Measurements from ENCODE around the gene TMEM40. TPM values are rescaled to one million over a fixed set of nuclear protein-coding genes. Genes with fewer than 3 reads are reported as not detected.
"Not testable (repeated sequence)": the region's sequence is repeated elsewhere in the genome, so short reads cannot be mapped to it uniquely, and the experiment has no call there.

The TMEM40 gene
- total RNA-seq, 4 donors from 2014 or later = 0.62 to 1.2 TPM; not detected in 2

GRCh38 chr3:12787346-12787745 is 28.3 kb upstream of the TMEM40 start:
- H3K4me3 ChIP-seq; H3K27me3 ChIP-seq; intact Hi-C loops (cut with DNase I; ENCODE audit: low total_unique reads); H3K36me3 ChIP-seq; H3K9me3 ChIP-seq; in situ Hi-C loops (cut with MboI; ENCODE audit: low sequenced_read_pairs in 4 of 4); H3K27ac ChIP-seq; H3K4me1 ChIP-seq: not testable (repeated sequence)
- TF ChIP-seq, protein P1, sequence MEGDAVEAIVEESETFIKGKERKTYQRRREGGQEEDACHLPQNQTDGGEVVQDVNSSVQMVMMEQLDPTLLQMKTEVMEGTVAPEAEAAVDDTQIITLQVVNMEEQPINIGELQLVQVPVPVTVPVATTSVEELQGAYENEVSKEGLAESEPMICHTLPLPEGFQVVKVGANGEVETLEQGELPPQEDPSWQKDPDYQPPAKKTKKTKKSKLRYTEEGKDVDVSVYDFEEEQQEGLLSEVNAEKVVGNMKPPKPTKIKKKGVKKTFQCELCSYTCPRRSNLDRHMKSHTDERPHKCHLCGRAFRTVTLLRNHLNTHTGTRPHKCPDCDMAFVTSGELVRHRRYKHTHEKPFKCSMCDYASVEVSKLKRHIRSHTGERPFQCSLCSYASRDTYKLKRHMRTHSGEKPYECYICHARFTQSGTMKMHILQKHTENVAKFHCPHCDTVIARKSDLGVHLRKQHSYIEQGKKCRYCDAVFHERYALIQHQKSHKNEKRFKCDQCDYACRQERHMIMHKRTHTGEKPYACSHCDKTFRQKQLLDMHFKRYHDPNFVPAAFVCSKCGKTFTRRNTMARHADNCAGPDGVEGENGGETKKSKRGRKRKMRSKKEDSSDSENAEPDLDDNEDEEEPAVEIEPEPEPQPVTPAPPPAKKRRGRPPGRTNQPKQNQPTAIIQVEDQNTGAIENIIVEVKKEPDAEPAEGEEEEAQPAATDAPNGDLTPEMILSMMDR (IDR thresholded peaks at IDR 0.05 in 4 of 5, conservative IDR thresholded peaks at IDR 0.05 in 1 of 5) = peak in 3 of 5 experiments; percentile 22 to 57 (median 40)
- peak in 1 of 2 donors; percentile 35 for ATAC-seq
- peak; percentile 50 to 66 for DNase-seq

GRCh38 chr3:12785096-12785495 is 26.0 kb upstream of the TMEM40 start:
- Histone ChIP-seq H3K27me3 (no peaks in the 10 kb centered on the region), H3K36me3 (no peaks in the 10 kb centered on the region), H3K27ac (no peak overlapping the region), H3K4me3 (no peak overlapping the region), H3K4me1 (peaks cover 0 to 4% of the 10 kb centered on the region in 2 donors), H3K9me3 (no peaks in the 10 kb centered on the region)
- no peak for ATAC-seq
- intact Hi-C loops (cut with DNase I; ENCODE audit: low total_unique reads) (no loop called here), in situ Hi-C loops (cut with MboI; ENCODE audit: low sequenced_read_pairs in 4 of 4) (no loop called here)
- no peak for DNase-seq
- TF ChIP-seq, protein P1 (IDR thresholded peaks at IDR 0.05 in 4 of 5, conservative IDR thresholded peaks at IDR 0.05 in 1 of 5) = no peak
- TF ChIP-seq POLR2A (IDR thresholded peaks at IDR 0.05) = no peak

GRCh38 chr3:12782172-12782815 is 23.2 kb upstream of the TMEM40 start:
- intact Hi-C loops (cut with DNase I; ENCODE audit: low total_unique reads) = no loop called here
- H3K9me3 ChIP-seq = no peaks in the 10 kb centered on the region
- no peak overlapping the region for H3K27ac ChIP-seq
- DNase-seq (no peak), ATAC-seq (no peak)
- H3K4me3 ChIP-seq = no peak overlapping the region
- no peaks in the 10 kb centered on the region for H3K36me3 ChIP-seq
- TF ChIP-seq POLR2A (IDR thresholded peaks at IDR 0.05) = no peak
- TF ChIP-seq, protein P1 (IDR thresholded peaks at IDR 0.05 in 4 of 5, conservative IDR thresholded peaks at IDR 0.05 in 1 of 5) = no peak
- no peaks in the 10 kb centered on the region for H3K27me3 ChIP-seq
- H3K4me1 ChIP-seq = peaks cover 0 to 5% of the 10 kb centered on the region in 2 donors
- in situ Hi-C loops (cut with MboI; ENCODE audit: low sequenced_read_pairs in 4 of 4) = no loop called here

DNA sequence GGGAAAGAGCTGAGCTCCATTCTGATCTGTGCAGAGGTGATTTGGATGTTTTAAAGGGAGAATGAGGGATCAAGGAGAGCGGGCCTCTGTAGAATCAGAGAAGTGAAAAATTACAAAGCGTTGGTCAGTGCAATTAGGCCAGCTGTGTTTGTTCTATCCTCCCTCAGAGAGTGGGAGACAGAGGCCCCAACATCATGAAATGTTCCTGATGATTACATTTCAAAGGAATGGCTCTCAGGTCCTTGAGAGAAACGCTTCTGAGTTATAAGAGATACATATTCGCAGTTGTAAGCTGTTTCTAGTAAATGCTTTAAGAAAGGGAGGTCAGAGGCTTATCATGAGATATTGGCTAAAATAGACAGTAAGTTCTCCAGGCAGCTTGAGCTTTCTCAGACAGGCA is 21.7 kb upstream of the TMEM40 start:
- DNase-seq (no peak), ATAC-seq (no peak)
- Histone ChIP-seq H3K27me3 (no peaks in the 10 kb centered on the region), H3K4me3 (no peak overlapping the region), H3K9me3 (no peaks in the 10 kb centered on the region), H3K27ac (no peak overlapping the region), H3K4me1 (peaks cover 0 to 9% of the 10 kb centered on the region in 2 donors), H3K36me3 (no peaks in the 10 kb centered on the region)
- no peak for TF ChIP-seq POLR2A (IDR thresholded peaks at IDR 0.05)
- TF ChIP-seq, protein P1 (IDR thresholded peaks at IDR 0.05 in 4 of 5, conservative IDR thresholded peaks at IDR 0.05 in 1 of 5) = no peak
- intact Hi-C loops (cut with DNase I; ENCODE audit: low total_unique reads) (no loop called here), in situ Hi-C loops (cut with MboI; ENCODE audit: low sequenced_read_pairs in 4 of 4) (no loop called here)

DNA sequence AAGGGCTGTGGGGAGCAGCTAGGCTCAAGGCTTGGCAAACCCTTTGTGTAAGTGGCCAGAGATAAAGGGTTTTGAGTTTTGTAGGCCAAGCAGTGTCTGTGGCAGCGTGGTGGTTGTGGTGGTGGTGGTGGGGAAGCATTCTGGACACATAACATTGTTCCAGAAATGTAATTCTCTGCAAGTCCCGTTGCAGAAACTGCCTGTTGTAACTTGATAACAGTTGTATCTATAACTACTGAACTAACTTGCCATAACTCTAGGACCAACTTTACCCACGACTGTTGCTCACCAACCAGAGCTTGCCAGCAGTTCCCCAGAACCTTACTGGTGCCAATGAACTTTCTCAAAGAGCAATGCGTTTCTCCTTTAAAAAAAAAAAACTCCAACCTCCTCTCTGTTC is 18.1 kb upstream of the TMEM40 start:
- ATAC-seq = peak; percentile 33 to 46
- Histone ChIP-seq H3K9me3 (no peaks in the 10 kb centered on the region), H3K27ac (no peak overlapping the region), H3K4me1 (peaks cover 0 to 14% of the 10 kb centered on the region in 2 donors), H3K4me3 (no peak overlapping the region), H3K36me3 (no peaks in the 10 kb centered on the region), H3K27me3 (no peaks in the 10 kb centered on the region)
- DNase-seq = no peak
- intact Hi-C loops (cut with DNase I; ENCODE audit: low total_unique reads) (no loop called here), in situ Hi-C loops (cut with MboI; ENCODE audit: low sequenced_read_pairs in 4 of 4) (no loop called here)
- TF ChIP-seq POLR2A (IDR thresholded peaks at IDR 0.05) = no peak
- TF ChIP-seq, protein P1 (IDR thresholded peaks at IDR 0.05 in 4 of 5, conservative IDR thresholded peaks at IDR 0.05 in 1 of 5) = no peak

DNA sequence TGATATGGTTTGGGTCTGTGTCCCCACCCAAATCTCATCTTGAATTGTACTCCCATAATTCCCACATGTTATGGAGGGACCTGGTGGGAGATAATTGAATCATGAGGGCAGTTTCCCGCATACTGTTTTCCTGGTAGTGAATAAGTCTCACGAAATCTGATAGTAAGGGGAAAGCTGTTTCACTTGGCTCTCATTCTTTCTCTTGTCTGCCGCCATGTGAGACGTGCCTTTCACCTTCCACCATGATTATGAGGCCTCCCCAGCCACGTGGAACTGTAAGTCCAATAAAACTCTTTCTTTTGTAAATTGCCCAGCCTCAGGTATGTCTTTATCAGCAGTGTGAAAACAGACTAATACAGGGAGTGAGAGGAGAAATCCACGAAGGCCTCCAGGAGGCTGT is 16.9 kb upstream of the TMEM40 start:
- not testable (repeated sequence) for ATAC-seq

More for the DNA sequence above, 16.9 kb upstream of the TMEM40 start:
- H3K27me3 ChIP-seq; DNase-seq; H3K36me3 ChIP-seq; H3K9me3 ChIP-seq; intact Hi-C loops (cut with DNase I; ENCODE audit: low total_unique reads); H3K27ac ChIP-seq; in situ Hi-C loops (cut with MboI; ENCODE audit: low sequenced_read_pairs in 4 of 4); H3K4me3 ChIP-seq: not testable (repeated sequence)
- peaks cover 0 to 12% of the 10 kb centered on the region in 2 donors for H3K4me1 ChIP-seq
